Activated CD8-positive, alpha-beta memory T cell treated with anti-CD3 and anti-CD28 coated beads, Interleukin-2, amount 50 U/mL, for 48 hours (primary cell): ENCODE measurements around the gene NECTIN1.

Experiments used
- DNase-seq: peaks from one replicate; pipeline ENCODE4 v3.0.0-alpha.2; 2020

Gene NECTIN1

GRCh38 chr11:119729951-119730613 is 1.1 kb upstream of the NECTIN1 start:
- DNase-seq: no peak

- no peak for DNase-seq
These were observed 554 bp upstream of the NECTIN1 start for GRCh38 chr11:119729581-119729927.

DNA sequence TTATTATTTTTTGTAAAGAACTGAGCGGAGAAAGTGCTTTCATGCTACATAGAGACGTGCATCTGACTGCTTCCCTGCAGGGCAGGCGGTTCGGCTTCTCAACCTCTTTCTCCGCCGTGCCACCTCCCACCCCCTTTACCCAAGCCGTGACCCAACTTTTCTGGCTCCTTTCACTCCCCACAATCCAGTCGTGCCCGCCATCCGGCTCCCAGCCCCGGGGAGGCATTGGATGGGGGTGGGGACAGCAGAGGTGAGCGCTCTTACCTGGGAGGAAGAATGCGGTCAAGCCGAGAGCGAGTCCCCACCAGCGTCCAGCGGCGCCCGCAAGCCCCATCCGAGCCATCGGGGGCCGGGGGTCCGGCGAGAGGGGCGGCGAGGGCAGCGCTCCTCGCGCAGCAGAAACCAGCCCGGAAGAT is 781 bp downstream of the NECTIN1 start:
- DNase-seq: no peak

DNA sequence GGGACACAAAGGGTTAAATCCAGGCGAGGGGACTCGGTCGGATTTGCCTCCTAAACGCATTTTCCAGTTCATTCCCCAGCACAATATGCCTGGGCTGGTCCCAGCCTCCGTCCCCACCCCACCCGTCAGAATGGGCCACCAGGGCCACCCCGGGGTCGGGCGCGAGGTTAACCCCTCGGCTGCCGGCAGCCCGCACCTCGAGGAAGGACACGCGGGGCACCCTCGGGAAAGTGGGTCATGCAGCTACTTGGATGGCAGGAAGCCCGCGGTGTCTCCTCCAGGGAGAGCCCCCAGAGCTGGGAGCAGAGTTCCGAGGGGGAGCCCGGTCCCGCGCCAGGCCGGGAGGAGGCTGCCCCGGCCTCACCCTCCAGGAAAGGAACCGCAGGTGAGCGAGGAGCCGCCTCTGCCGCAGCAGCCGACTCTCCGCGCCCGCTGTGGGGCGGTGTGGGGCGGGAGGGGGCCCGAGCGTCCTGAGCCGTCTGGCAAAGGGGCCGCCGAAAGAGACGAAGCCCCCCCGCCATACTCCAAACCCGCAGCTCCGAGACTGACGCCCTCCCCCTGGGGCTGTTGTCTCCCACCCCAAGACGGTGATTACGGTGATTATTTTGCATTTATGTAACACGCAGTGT is 1.4 kb downstream of the NECTIN1 start:
- DNase-seq: no peak

- DNase-seq: no peak
These were observed 2.1 kb downstream of the NECTIN1 start for GRCh38 chr11:119726585-119727522.

DNA sequence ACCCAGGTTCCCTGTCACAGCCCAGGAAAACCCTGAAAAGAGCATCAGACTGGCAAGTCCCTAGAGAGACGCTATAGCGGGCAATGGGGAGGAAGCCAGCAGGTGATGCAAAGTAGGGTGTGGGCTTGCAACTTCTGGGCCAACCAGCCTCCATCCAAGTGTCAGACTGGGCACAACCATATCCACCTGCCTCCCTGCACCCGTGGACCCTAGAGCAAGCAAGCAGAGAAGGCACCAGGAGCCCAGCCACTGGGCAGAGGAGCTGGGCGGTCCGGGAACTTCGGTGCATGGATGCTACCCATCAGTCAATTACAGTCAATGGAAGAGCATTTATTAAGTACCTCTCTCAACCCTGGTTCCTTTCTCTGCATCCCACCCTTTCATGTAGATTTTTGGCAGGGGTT is 2.8 kb downstream of the NECTIN1 start:
- no peak for DNase-seq

DNA sequence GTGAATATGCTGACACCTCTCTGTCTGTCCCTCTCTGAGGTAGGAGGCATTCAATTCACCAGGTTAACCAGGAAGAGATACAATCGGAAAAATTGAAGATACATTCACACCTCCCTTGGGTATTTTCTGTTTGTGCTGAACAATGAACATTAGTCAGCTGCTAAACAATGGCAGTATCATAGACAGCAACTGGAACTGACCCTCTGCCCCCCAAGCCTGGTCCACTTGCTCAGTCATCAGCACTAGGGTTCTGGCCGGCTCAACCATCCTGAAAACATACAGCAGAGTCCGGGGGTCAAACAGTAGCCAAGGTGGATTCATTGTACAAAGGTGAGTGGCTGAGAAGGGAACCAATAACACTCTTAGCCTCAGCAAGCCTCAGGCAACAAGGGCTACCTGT is 4.0 kb downstream of the NECTIN1 start:
- no peak for DNase-seq

DNA sequence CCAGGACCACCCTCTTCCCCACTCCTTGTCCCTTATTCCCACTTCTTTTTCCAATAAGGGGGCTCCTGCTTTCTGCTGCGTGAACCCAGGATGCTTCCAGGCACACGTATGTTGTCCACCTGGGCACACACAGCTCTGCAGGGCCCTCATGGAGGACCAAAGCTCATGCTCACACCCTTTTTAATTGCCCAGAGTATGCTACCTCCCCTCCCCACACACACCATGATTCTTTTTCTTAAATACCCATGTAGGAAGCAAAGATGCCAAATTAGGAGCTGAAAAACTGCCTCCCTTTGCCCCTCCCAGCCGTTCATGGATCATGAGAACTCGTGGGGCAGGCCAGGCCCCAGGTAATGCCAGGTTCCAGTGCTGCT is 5.1 kb downstream of the NECTIN1 start:
- no peak for DNase-seq

- DNase-seq: no peak
These were observed 5.6 kb downstream of the NECTIN1 start for GRCh38 chr11:119723243-119723951.

- DNase-seq: no peak
These were observed 6.7 kb downstream of the NECTIN1 start for GRCh38 chr11:119722281-119722794.

GRCh38 chr11:119721129-119722120 is 7.6 kb downstream of the NECTIN1 start:
- no peak for DNase-seq

DNA sequence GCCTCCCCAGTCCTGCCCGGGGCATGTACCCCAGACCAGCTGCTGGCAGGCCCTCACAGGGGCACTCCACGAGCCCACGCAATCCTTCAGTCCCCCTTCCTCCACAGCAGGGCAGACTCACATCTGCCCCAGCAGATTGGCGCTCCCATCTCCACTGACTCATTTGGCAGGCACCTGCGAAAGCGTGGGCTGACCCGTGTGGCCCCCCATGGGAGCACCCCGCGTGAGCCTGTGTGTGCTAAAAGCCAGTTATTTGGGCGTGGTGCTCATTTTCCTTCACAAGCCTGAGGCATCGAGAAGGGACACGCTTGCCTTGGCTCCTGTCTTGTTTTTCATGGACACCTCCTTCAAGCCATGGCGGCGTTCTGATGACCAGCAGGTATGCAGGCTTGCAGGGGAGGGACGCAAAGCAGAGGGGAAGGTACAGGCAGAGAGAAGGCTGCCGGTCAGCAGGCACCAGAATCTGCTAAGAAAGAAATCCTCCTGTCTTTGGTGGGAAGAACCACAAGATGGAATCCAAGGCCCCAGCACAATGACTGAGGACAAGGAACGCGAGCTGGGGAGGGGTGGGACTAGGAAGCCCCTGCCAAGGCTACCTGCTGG is 8.6 kb downstream of the NECTIN1 start:
- DNase-seq: no peak

GRCh38 chr11:119717839-119718534 is 11.0 kb downstream of the NECTIN1 start:
- DNase-seq: no peak

DNA sequence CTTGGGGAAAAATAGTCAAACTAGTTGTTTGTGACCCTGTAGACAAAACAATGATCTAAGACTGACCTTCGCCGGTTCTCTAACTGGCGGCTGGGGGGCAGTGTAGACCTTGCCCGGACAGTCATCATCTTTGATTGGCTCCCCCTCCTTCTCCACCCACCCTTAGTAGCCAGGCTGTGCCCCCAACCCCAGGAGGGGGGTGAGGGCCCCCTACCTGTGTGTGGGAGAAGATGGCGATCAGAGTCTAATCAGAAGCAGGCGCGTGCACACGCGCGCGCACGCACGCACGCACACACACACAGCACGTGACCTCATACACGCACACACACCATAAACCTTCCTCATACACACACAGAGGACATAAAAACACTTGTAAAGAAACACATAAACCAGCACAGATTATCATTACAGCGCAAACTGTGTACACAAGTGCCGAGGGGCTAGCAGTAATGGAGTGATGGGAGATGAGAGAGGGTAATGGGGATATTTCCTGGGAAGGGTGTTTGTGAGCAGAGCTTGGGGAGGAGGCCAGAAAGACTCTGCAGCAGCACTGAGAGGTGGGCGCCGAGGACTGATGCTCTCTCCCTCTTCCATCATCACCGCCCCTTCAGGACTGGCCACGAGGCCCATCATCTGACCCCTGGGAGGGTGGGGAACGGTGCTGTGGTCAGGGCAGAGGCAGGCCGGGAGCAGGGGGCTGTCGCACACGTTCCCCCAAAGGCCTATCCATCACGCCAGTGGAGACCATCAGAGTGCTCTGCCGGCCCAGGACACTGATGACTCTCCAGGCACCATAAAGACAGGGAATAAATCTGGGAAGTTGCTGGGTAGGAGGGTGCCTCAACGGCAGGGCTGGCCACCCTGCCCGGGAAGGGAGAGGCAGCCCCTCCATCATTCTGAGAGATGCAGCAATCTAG is 12.2 kb downstream of the NECTIN1 start:
- DNase-seq: no peak

GRCh38 chr11:119714590-119714989 is 14.4 kb downstream of the NECTIN1 start:
- no peak for DNase-seq

DNA sequence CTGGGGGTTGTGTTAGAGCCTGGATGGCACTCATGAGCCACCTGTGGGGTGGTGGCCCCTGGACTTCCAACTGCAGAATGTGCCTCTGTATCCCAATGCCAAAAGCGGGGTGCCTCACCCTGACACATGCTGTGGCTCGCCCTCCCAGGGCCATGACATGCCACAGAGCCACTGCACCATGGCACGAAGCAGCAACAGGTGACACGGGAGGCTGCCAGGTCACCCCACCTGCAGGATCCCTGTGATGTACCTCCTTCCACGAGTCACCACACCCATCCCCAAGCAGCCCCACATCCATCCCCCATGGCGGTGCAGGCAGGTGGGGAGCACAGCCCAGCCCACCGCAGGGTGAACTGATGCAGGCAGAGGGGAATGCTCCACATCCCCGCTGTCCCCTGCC is 14.8 kb downstream of the NECTIN1 start:
- DNase-seq: no peak

DNA sequence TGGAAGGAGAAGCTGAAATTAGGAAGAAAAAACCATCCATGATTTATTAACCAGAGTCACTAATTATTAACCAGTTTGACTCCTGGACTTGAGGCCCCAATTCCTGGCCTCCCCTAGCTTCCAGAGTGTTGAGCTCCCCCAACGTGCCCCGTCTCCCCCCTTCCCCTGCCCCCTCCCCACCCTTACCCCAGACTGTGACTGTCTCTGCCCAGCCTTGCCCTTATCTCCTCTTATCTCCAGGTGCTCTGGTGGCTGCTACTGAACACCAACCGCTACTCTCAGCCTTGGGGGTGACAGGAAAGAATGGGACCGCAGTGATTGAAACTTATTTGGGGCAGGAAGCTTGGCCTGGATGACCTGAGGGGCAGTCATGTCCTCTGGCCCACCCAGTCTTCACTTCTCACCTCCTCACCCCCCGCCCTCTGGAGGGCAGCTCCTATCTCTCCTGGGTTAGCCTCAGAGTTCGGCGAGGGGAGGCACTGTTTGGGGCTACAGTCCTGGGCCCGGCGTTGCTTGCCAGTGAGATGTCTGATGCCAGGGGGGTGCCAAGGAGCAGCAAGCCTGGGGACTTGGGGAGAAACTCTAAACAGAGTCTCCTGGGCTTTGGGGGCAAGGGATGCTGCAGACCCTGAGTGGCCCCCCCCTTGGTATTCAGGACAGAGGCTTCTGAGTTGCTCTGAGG is 15.5 kb downstream of the NECTIN1 start:
- no peak for DNase-seq

DNA sequence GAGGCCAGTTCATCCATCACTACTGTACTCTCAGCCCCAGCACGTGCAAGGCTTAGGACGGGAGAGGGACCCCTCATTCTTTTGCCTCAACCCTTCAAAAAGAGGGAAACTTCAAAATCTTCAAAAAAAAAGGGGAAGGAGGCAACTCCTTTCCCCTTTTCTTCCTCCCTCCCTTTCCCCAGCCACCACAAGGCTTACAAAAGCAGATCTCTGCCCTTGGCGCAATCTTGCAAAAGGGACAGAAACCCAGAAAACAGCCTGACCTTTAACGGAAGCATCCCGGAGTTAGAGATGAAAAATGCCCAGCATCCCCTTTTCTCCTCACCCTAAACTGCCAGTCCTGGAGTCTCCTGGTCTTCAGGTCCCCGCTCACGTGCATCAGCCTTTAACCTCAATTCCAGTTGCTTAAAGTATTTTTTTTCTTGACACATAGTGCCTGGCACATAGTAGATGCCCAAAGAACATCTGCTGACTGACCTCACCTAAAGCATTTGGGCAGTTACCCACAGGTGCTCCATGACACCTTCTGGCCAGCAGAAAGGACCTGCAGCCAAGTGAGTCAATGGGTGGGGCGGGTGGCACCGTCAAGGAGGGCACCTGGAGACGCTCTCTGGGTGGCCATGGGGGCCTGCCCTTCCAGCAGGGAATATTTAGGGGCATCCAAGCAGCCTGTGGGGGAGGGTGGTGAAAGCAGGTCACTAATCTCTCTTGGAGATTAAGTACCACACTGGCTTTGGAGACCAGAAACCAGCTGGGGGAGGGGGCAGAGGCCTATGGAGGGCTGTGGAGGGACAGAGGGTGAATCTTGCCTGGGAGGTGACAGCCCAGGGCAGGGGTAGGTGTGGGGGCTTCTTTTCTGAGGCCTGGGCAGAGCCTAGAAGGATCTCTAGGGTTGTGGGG is 16.3 kb downstream of the NECTIN1 start:
- DNase-seq: no peak
